Peyer's patch (tissue), 4 donors: Measurements from ENCODE around the gene SLC6A8.
"Not testable (repeated sequence)": the region's sequence is repeated elsewhere in the genome, so short reads cannot be mapped to it uniquely, and the experiment has no call there.

ENCODE experiments used
- CTCF ChIP-seq, 6 experiments: fragments of 450-650 bp in 4 of 6; fragments of 200-600 bp in 2 of 6; sonication (generic) in 1 of 6; IDR thresholded peaks; one replicate each; pipeline ENCODE4 v1.5.1; 2017 to 2019; ENCODE audit warnings: antibody characterized with exemption in 6 of 6, mild to moderate bottlenecking in 3 of 6, moderate library complexity in 1 of 6
- POLR2A ChIP-seq, 2 donors: fragments of 450-650 bp; IDR thresholded peaks; one replicate each; pipeline ENCODE4 v1.5.1; 2017; ENCODE audit warnings: antibody characterized with exemption in 2 of 2, mild to moderate bottlenecking in 2 of 2, moderate library complexity in 2 of 2

- TF ChIP-seq CTCF, POLR2A (IDR thresholded peaks at IDR 0.05): not testable (repeated sequence)
These were observed 17.1 kb downstream of the SLC6A8 start for GRCh38 chrX:153704631-153705402.
